GM12875 (cell line): ENCODE results near the gene CLEC5A.
"Not testable (repeated sequence)": the region's sequence is repeated elsewhere in the genome, so short reads cannot be mapped to it uniquely, and the experiment has no call there.

ENCODE experiments used
- H3K4me3 ChIP-seq: one replicate; pipeline ENCODE4 v1.5.1; 2011; ENCODE audit warnings: low read depth, low read length, control low read depth
- TF ChIP-seq, protein P1 (sequence below): IDR thresholded peaks from 2 replicates; pipeline ENCODE4 v1.5.1; 2011; ENCODE audit warnings: low read depth, mild to moderate bottlenecking, control low read depth, inconsistent platforms, low read length, moderate library complexity, borderline replicate concordance; ENCODE audit not compliant: insufficient read depth

Gene CLEC5A

DNA sequence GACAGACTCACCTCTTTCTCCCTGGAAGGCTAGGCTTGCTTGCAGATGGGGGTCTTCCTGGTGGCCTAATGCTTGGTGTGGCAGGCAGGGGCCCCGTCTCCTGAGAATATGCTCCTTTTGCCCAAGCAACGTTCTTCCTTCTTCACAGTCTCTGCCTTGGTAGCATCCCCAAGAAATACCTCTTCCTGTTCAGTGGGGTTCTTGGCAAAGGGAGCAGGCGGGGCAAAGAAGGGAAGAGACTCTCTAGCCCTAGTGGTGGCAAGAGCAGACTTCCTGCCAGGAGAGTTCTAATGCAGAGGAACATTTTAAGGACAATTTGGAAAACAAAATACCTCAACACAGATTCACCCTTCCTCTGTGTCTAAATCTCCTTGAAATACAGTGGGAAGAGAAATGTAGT lies at the start of gene CLEC5A:
CLEC5A (minus strand) TSS at position 179 of the 400 bp plus-strand sequence. CDS start 682 bp downstream, outside the sequence.
- TF ChIP-seq, protein P1, sequence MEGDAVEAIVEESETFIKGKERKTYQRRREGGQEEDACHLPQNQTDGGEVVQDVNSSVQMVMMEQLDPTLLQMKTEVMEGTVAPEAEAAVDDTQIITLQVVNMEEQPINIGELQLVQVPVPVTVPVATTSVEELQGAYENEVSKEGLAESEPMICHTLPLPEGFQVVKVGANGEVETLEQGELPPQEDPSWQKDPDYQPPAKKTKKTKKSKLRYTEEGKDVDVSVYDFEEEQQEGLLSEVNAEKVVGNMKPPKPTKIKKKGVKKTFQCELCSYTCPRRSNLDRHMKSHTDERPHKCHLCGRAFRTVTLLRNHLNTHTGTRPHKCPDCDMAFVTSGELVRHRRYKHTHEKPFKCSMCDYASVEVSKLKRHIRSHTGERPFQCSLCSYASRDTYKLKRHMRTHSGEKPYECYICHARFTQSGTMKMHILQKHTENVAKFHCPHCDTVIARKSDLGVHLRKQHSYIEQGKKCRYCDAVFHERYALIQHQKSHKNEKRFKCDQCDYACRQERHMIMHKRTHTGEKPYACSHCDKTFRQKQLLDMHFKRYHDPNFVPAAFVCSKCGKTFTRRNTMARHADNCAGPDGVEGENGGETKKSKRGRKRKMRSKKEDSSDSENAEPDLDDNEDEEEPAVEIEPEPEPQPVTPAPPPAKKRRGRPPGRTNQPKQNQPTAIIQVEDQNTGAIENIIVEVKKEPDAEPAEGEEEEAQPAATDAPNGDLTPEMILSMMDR, result no peak
- no peak within 1 kb of the TSS for H3K4me3 ChIP-seq

DNA sequence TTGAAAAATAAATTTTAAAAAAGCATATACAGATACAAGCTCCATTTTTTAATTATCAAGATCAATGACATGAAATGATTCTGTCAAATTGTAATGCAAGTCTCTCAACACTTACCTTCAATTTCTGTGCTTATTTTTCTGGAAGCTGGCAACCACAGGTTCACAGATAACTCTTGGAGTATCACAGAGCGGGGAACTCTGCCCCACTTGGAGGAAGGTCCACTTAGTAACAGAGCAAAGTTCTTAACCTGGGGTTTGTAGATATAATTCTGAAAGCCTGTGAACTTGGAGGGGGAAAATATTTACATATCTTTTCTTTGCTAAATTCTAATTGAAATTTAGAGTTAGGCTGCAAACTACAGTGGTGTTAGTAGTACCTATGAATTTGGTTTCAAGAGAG lies 46.6 kb upstream of the CLEC5A start:
- no peak overlapping the region for H3K4me3 ChIP-seq
- TF ChIP-seq, protein P1, result no peak

DNA sequence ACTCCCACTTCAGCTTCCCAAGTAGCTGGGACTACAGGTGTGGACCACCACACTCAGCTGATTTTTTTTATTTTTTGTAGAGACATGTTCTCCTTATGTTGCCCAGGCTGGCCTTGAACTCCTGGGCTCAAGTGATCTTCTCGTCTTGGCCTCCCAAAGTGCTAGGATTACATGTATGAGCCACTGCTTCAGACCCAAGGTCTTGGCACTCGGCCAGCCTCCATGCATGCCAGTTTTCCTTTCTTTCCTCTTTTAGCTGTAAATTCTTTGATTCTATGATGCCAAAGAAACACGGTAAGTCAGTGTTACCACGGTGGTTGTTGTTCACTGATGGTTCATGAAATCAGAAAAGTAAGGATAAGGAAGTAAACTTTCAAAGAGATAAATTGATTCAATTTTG lies 45.9 kb upstream of the CLEC5A start:
- no peak overlapping the region for H3K4me3 ChIP-seq
- TF ChIP-seq, protein P1, result no peak

DNA sequence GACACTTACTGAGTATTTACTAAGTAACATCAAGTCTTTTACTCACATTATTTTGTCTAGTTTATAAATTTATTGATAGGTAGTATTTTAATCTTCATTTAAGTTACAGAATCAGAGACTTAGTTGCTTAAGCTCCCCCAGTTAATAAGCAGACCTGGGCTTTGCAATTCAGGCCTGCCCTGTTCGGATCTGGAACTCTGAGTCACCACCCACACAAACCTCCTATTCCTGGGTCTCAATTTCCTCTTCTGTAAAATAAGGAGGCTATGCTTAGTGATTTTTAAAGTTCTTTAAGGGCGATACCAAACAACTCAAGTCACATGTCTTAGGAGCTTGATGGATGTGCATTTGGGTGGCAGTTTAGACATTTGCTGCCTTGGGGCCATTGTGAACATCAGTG lies 45.4 kb upstream of the CLEC5A start:
- no peak overlapping the region for H3K4me3 ChIP-seq
- TF ChIP-seq, protein P1, result no peak

DNA sequence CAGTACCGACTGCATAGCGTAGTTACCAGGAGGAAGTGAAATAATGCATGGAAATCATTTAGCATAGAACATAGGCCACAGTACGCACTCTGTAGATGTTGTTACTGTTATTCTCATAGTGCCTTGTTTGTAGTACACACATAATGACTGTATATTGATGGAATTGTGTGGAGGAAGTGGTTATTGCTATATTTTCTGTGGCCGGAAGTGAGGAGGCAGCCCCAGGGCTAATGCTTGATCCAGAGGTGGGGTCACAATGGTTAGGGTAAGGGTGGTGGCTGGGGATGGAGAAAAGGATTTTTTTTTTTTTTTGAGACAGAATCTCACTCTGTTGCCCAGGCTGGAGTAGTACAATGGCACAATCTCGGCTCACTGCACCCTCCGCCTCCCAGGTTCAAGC lies 44.4 kb upstream of the CLEC5A start:
- TF ChIP-seq, protein P1, result no peak
- H3K4me3 ChIP-seq, result no peak overlapping the region

DNA sequence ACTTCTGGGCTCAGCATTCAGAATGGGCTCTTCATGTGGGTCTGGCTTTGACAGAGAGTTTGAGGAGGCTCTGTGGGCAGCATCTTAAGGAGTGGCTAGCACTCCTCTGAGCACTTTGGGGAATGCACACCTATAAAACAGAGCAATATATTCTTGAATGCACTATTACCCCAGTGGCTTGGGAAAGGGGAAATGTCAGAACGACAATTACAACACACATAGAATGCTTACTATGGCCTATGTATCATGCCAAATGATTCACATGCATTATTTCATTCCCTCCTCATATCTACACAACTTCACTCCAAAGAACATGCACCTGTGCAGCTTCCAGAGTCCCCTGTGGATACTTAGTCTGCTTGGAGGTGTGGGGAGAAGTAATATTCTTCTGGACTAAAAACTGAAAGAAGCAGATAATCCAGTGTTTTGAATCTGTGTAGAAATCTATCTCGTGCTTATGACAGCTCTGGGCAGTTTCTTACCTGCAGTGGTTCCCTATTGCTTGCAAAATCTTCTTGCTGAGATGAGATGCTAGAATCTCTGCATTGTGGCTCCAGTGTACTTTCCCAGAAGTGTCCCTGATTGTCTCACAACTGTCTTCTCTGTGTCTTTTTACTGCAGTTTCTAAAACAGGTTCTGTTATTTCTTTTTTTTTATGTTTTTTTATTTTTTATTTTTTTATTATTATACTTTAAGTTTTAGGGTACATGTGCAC lies 43.4 kb upstream of the CLEC5A start:
- H3K4me3 ChIP-seq, result no peak overlapping the region
- TF ChIP-seq, protein P1, result no peak

DNA sequence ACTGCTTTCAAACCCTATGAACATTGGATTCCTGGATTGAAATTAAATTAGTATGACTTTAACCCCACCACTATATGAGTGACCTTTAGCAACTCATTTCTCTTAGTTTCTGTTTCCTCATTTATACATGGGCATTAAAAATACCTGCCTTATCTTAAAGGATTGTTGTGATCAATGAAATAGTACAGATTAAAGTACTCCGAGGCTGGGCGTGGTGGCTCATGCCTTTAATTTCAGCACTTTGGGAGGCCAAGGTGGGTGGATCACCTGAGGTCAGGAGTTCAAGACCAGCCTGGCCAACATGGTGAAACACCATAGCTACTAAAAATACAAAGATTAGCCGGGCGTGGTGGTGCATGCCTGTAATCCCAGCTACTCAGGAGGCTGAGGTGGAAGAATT lies 41.0 kb upstream of the CLEC5A start:
- H3K4me3 ChIP-seq, result not testable (repeated sequence)
